Activated T-helper 1 cell treated with Interleukin-2 at 50 U/mL for 16 hours (primary cell): ENCODE data around the gene MYBBP1A.
"Not testable (repeated sequence)": the region's sequence is repeated elsewhere in the genome, so short reads cannot be mapped to it uniquely, and the experiment has no call there.

Experiments
- DNase-seq: peaks from one replicate; pipeline ENCODE4 v3.0.0-alpha.2; 2020; ENCODE audit warnings: low read depth

MYBBP1A gene

DNA sequence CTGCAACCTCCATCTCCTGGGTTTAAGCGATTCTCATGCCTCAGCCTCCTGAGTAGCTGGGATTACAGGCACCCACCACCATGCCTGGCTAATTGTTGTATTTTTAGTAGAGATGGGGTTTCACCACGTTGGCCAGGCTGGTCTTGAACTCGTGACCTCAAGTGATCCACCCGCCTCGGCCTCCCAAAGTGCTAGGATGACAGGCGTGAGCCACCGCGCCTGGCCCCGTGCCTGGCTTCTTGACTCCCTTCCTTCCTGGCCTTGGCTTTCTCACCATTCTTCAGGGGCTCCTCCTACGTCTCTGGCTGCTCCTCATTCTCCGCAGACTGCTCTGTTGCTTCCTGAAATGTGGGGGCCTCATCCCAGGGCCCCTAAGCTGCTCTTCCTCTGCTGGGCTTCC is 34.9 kb upstream of the MYBBP1A start:
- DNase-seq: not testable (repeated sequence)

DNA sequence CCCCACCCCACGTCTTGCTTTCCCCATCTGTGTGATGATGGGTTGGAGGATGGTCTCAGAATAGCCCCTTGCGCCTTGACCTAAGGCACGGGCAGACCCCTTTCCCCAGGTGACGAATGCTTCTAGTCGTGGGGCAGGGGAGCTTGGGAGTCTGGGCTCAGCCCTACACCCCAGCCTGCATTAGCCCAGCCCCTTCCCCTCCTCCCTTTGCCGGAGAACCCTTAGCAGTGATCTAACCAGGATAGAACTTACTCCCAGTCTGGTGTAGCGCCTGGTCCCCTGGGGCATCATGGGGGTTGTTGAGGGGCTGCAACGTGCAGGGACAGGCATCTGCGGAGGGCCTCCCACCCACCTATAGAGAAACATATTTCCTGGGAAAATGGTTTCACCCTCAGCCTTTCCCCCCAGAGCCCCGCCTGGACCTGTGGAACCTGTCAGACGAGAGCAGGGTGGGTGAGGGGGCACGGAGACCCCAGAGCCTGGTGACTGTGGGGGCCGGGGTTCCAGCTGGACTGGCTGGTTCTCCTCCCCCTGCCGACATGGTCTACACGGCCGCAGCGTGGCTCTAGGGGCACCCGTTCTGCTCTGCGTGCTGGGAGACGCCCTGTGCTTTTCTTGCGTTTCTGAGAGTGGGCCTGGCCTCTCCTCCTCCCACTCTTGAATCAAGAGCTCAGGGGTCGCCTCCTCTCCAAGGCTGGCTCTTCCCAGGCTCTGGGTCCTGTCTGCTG is 33.9 kb upstream of the MYBBP1A start:
- DNase-seq: no peak

DNA sequence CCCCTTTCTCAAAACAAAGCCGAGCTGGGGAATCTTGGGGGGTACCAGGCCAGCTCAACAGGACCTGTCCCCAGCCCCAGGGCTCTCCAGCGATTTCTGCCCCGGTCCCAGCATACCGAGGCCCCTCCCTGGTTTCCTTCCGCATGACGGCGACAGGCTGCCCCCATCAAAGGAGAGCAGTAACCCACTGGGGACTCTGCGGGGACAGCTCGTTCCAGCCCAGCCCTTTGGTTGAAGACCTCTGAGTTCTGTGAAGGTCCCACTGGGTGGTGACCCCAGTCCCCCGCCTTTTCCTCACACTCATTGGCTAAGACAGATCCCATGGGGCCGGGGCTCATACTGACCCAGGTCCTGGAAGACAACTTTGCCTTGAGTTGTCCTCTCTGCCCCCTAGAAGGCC is 33.2 kb upstream of the MYBBP1A start:
- DNase-seq: no peak

DNA sequence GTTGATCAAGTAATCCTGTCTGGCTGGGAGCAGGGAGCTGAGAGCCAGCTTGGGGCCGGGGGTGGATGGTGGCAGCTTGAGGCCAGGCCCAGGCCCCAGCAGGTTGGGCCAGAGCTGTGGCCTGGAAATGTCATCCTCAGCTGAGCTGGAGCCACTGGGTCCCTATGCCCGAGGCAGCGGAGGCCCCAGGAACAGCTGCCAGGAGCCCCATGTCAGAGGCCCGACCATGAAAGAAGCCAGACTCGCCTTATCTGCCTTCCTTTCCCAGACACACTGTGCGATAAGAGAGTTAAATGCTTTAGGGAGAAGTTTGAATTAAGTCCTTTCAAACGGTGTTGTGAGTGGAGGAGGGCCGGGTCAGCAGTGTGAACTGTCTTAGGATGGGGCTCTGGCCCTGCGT is 32.6 kb upstream of the MYBBP1A start:
- no peak for DNase-seq

DNA sequence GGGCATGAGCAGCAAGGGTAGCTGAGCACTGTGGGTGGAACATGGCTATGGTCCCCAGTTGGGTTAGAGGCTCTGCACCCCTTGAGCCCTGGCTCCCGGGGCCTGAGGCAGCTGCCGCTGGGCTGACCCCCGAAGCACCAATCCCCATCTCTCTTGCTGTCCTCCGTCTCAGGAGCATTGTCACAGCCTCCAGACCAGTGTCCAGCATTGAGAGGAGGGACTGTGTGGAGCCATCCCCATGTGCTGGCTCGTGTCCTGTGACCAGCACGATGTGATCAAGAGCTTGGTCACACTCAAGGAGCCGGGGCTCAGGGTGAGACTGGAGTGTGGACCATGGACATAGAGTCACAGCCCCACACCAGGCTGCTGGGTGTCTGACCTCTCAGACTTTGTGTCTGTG is 32.0 kb upstream of the MYBBP1A start:
- DNase-seq: no peak

DNA sequence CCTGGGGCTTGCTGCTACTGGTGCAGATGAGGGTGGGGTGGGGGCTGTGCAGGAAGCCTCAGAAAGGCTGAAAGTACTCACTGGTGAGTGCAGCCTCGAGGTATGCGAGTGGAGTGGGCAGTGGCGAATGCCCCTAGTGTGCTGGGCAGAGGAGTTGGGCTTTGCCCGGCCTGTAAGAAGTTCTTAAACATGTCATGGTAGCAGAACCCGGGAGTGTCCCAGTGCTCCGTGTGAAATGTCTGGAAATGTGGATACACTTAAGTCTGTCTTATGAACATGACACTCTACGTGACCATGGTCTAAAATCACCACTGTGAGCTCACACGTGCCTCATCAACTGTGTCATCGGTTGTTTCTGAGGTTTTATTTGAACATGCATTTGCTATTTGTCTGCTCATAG is 30.9 kb upstream of the MYBBP1A start:
- no peak for DNase-seq

DNA sequence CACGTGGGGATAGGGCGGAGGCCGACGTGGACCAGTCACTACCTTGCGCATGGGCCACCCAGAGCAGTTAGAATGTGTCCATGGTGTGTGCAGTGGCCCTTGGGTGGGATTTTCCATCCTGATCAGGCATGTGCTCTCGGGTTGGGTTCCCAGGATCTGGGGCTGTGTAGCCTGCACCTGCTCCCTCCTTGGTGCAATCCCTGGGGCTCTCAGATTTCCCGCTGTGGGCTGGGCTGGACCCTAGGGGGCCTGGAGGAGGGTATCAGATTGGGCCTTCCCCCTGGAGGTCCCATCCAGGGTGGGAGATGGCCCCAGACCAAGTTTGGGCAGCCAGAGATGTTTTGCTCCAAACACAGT is 30.4 kb upstream of the MYBBP1A start:
- DNase-seq: no peak

DNA sequence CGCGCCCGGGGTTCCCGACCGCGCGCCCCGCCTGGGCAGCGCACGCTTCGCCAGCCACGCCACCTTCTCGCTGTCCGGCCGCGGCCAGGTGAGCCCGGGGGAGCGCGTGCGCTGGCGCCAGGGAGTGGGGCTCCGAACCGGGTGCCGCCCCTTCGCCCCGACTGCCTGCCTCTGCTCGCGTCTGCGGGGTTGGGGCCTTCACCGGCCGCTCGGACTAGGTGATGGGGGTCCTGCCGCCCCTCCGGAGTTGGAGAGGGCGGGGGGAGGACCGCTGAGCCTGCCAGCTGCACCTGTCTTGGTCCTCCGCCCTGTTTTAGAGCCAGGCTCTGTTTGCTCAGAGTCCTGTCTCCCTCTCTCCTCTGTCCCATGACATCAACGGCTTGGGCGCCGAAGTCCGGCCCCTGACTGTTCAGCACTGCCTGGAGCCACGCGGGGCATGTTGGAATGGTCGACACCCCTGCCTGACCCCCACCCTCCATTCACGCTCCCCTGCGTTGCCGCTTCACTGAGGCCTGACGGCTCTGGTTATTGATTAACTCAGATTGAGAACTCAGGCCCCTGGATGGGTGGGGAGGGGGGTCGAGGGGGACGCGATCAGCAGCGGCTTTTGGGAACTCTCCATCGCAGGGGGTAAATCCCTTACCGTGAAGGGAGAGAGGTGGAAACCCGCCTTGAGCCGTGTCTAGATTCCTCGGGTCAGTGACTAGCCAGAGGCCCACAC is 29.9 kb upstream of the MYBBP1A start:
- no peak for DNase-seq

DNA sequence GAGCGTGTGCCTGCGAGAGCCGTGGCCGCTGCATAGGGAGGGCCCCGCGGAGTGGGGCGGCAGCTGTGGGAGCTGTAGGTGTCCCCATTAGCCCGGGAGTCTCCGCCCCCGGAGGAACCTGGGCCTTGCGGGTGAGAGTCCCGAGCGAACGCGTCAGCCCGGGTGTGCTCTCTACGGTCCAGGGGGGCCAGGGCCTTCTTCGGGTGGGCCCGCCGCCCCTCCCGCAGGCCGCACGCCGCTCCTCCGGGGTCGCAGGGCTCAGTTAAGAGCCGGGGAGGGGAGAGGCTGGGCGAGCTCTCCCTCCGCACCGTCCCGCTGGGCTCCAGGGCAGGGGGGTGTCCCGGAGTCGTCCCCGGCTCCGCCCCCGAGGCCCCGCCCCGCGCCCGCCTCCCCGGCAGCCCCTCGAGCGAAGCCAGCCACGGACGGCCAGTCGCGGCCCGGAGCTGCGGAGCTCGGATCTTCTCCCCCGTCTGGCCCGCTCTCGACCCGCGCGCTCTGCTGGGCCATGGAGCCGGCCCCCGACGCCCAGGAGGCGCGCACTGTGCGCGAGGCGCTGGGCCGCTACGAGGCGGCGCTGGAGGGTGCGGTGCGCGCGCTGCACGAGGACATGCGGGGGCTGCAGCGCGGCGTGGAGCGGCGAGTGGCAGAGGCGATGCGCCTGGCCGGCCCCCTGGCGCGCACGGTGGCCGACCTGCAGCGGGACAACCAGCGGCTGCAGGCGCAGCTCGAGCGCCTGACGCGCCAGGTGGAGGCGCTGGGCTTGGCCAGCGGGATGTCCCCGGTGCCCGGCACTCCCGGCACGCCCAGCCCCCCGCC is 29.1 kb upstream of the MYBBP1A start, which contains the start of gene SMTNL2:
TSS of gene SMTNL2 (plus strand) at position 429 of the 816 bp plus-strand sequence. CDS start at position 506, 77 bp downstream.
- no peak for DNase-seq

DNA sequence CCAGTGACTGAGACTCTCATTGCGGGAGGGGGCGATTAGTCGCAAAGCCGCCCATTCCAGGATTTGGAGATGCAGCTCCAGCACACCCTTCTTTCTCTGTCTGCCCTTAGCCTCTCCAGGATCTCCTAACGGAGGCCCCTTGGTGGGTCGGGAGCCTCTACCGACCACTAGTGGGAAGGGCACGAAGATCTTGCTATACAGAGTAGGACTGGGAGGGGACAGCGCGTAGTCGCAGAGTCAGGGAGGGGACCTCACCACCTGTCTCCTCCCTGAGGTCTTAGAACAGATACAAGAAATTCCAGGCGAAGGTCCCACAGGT is 28.6 kb upstream of the MYBBP1A start:
- DNase-seq: no peak

DNA sequence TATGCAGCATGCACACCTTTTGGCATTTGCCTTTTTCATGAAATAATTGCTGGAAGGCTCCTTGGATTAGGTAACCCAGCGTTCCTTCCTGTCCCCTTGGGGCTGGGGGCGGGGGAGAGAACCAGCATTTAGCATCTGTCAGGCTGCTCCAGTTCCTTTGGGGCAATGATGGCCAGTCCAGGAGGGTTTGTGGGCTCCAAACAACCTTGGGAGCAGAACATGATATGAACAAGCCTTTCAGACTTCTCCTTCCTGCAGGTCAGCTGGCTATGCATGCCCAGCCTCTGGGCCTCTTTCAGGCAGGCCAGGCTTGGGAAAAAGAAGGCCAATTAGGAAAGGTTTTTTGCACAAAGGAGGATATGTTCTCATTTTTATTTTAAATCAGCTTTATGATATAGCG is 28.0 kb upstream of the MYBBP1A start:
- no peak for DNase-seq

DNA sequence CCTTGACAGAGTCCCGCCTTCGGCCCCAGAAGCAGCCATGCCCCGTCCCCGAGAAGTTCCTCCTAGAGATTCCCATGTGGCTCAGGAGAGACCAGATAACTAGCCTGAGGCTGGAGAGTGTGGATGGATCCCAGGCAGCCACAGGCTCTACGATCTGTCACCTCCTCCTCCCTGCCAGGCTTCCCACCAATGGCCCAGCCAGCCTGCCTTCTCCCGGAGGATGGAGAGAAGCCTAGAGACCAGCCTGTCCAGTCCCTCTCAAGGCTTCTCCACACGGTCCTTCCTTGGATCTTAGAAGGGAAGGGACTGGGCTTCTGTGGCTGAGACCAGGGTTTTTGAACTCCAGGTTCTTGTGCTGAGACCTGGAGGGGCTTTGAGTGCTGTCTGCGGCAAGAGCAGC is 27.5 kb upstream of the MYBBP1A start:
- no peak for DNase-seq

DNA sequence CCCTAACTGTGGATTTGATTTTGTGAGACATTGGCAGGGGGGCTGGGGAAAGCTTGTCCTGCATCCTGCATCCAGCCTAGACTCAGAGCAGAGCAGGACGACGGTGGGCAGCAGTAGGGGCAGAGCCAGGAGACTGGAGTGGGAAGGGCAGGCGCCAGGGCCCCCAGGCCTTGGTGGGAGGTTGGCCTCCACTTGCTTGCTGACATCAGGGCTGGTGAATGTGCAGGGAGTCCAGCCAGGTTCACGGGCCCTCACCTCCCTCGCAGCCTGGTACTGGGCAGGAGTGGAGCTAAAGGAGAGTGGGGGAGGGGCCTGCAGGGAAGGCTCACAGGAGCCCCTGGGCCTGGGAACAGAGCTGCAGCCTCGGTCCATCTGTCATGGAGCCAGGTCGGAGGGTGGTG is 26.9 kb upstream of the MYBBP1A start:
- DNase-seq: no peak

DNA sequence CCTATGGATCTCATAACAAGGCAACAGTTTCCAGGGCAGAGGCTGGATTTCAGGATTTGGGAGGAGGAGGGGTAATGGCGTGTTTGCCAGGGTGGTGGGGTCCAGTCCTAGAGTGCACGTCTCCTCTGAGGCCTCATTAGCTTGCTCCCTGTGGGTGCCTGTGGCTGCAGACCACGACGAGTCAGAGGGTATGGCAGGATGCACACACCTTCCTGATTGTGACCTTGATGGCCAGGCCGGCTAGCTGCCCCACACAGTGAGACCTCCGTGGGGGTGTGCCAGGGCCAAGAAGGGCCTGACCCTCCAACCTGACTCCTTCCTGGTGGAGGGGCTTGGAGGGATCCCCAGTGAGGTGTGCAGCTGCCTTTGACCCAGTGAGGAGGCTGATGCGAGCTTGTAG is 25.1 kb upstream of the MYBBP1A start:
- DNase-seq: no peak

DNA sequence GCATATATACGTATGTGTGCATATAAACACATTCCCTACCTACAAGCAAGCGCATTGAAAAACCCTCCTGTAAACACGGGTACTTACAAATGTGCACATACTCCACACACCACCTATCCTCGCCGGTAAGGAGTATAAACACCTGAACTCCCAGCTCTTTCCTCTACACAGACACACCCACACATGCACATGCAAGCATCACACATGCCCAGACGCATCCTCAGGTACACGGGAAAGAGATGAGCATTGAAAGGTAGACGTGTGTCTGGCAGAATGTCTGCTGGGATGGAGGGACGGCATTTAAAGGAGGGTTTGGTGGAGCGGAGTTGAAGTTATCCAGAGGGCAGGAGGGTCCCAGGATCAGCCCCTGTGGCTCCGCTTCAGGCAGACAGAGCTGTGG is 24.5 kb upstream of the MYBBP1A start:
- DNase-seq: no peak

DNA sequence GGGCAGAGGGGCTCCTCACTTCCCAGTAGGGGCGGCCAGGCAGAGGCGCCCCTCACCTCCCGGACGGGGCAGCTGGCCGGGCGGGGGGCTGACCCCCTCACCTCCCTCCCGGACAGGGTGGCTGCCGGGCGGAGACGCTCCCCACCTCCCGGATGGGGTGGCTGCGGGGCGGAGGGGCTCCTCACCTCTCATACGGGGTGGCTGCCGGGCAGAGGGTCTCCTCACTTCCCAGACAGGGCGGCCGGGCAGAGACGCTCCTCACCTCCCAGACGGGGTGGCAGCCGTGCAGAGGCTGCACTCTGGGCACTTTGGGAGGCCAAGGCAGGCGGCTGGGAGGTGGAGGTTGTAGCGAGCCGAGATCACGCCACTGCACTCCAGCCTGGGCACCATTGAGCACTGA is 23.2 kb upstream of the MYBBP1A start:
- DNase-seq: not testable (repeated sequence)

DNA sequence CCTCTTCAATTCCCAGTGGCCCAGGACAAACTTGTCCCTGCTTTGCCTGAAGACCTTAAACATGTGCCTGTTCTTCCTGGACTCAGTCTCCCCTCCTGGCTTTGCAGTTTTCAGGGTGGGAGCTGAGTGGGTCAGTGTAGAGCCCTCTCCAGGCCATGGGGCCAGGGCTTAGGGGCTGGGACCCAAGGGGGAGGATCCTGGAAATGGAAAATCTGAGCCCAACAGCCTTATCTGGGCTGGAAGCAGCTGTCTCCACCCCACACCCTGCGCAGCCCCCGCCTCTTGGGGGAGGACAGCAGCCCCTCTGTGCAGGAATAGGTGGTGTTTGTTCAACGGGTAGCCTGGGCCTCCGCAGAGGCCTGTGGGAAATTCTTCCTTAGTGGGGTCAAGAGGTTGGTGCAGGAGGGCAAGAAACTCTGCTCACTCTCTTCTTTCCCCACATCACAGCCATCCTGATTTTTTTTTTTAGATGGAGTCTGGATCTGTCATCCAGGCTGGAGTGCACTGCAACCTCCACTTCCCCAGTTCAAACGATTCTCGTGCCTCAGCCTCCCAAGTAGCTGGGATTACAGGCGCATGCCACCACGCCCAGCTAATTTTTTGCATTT is 22.3 kb upstream of the MYBBP1A start:
- no peak for DNase-seq

DNA sequence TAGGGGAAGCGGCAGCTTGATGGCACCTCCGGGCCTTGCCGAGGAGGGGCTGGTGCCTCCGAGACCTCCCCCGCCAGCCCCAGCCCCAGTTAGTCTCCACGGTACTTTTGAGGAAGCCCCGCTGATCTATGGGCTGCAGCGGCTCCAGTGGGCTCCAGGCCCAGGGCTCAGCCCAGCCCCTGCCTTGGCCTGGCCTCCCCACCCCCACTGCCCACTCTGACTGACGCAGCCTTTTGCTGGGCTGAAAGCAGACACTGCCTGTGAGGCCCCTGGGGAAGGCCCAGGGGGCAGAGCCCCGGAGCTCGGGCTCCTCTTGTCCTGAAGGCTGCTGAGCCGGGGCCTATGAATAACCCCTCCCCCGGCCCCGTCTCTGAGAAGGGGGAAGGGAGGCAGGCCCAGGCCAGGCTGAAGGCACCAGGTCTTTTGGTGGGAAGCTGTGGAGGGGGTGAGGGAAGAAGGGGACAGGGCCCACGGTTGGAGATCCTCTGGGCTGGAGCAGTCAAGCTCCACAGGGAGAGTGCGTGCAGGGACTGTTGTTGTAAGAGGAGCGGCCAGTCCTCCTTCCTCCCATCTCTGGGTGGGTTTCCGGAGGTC is 21.6 kb upstream of the MYBBP1A start:
- no peak for DNase-seq

DNA sequence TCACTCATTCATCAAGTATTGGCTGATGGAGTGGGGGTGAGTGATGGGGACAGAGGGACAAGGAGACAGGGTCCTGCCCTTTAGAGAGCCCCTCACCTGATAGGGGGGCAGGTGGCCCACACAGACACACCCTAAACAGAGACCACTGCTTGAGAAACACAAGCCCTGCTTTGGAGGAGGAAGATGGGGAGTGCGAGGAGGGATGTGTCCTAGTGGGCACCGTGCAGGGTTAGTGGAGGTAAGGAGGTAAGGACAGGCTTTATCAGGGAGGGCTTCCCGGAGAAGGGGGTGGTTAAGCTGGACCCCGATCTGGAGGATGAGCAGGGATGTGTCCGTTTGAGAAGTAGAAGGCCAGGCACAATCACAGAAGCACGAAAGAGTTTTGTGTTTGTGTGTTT is 21.0 kb upstream of the MYBBP1A start:
- DNase-seq: no peak

DNA sequence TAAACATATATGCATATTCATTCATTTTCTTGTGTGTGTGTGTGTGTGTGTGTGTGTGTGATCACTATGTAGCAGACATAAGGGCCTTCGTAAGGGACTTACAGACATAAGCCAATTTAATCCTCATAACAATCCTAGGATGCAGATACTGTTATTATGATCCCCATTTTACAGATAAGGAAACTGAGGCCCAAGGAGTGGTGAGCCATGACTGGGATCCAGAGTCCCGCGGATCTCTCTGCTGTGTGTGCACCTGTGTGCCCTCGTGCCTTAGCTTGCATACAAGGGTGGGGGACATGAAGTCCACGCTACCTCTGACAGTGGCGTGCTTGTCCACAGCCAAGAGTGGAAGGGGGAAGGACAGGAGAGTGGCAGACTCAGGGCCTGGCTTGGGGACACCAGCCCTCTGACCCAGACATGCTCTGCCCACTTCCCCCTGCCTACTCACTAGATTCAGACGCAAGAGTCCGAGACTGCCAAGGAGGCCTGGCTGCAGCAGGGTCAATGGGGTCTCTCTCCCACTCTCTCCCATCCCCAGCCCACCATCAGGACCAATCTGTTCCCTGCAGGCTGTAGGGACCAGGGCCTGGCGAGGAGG is 19.4 kb upstream of the MYBBP1A start:
- no peak for DNase-seq

DNA sequence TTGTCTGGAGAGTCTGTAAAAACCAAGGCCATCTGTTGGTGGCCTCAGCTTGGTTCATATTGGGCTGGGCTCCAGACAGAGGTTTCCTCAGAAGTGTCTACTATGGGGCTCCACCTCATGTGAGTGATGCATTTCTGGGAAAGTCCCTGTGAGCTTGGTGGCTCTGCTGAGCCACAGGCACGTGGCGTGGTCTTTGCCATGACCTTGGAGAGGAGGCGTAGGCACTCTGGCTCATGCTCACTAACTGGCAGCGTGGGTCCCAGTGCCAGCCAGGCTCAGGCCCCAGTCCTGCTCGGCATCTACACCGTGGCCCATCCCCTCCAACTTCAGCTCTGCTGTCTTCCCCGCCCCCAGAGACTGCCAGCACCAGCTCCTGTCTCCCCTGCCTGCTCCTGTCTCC is 18.5 kb upstream of the MYBBP1A start:
- no peak for DNase-seq

DNA sequence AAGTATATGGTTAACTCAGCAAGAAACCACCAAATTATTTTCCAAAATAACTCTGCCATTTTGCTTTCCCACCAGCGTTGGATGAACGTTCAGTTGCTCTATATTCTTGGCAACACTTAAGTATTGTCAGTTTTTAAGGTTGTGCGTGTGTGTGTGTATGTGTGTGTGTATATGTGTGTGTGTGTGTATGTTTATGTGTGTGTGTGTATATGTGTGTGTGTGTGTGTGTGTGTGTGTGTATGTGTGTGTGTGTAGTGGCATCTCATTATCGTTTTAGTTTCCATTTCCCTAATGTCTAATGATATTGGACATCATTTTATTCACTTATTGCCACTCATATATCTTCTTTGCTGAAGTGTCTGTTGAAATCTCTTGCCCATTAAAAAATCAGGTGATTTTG is 17.9 kb upstream of the MYBBP1A start:
- DNase-seq: no peak
